HL-60 (cell line): ENCODE results near the gene ITGB2.

Experiments
- DNase-seq, 2 experiments: peaks; one replicate each; pipeline ENCODE4 v3.0.0-alpha.2; 2010 to 2020; ENCODE audit warnings: low read depth in 1 of 2, low spot score in 1 of 2
- H3K27ac ChIP-seq: fragments of 250-450 bp; sonication (Bioruptor Pico); replicated peaks from 2 replicates; pipeline ENCODE4 v1.5.1; 2020; ENCODE audit warnings: mild to moderate bottlenecking, moderate library complexity
- H3K27me3 ChIP-seq: fragments of 250-450 bp; sonication (Bioruptor Pico); 2 replicates; pipeline ENCODE4 v1.5.1; 2021; ENCODE audit warnings: mild to moderate bottlenecking, moderate library complexity; ENCODE audit not compliant: insufficient read depth, poor library complexity, severe bottlenecking
- H3K4me3 ChIP-seq: replicated peaks from 2 replicates; pipeline ENCODE4 v1.5.1; 2011; ENCODE audit warnings: mild to moderate bottlenecking, control low read depth, low read length; ENCODE audit not compliant: insufficient read depth
- GABPA ChIP-seq: IDR thresholded peaks from 2 replicates; pipeline ENCODE4 v1.6.1; 2012; ENCODE audit warnings: low read depth
- POLR2AphosphoS5 ChIP-seq: IDR thresholded peaks from 2 replicates; pipeline ENCODE4 v1.6.1; 2012; ENCODE audit warnings: low read depth
- REST ChIP-seq: IDR thresholded peaks from 2 replicates; pipeline ENCODE4 v1.6.1; 2012; ENCODE audit warnings: low read depth; ENCODE audit not compliant: insufficient replicate concordance
- SPI1 ChIP-seq: IDR thresholded peaks from 2 replicates; pipeline ENCODE4 v1.6.1; 2012; ENCODE audit warnings: low read depth, mild to moderate bottlenecking, borderline replicate concordance
- TF ChIP-seq, protein P1 (sequence below): IDR thresholded peaks from one replicate; pipeline ENCODE4 v1.5.1; 2011; ENCODE audit warnings: low read length, control low read depth, inconsistent platforms; ENCODE audit not compliant: insufficient read depth

ITGB2 gene

GRCh38 chr21:44899768-44900558 lies 20.7 kb downstream of the ITGB2 start:
- no peak for DNase-seq
- H3K4me3 ChIP-seq, result no peak overlapping the region
- H3K27ac ChIP-seq, result no peak overlapping the region
- H3K27me3 ChIP-seq, result no peaks in the 10 kb centered on the region
- TF ChIP-seq SPI1 (no peak), POLR2AphosphoS5 (no peak), REST (no peak), GABPA (no peak)
- TF ChIP-seq, protein P1, sequence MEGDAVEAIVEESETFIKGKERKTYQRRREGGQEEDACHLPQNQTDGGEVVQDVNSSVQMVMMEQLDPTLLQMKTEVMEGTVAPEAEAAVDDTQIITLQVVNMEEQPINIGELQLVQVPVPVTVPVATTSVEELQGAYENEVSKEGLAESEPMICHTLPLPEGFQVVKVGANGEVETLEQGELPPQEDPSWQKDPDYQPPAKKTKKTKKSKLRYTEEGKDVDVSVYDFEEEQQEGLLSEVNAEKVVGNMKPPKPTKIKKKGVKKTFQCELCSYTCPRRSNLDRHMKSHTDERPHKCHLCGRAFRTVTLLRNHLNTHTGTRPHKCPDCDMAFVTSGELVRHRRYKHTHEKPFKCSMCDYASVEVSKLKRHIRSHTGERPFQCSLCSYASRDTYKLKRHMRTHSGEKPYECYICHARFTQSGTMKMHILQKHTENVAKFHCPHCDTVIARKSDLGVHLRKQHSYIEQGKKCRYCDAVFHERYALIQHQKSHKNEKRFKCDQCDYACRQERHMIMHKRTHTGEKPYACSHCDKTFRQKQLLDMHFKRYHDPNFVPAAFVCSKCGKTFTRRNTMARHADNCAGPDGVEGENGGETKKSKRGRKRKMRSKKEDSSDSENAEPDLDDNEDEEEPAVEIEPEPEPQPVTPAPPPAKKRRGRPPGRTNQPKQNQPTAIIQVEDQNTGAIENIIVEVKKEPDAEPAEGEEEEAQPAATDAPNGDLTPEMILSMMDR, result no peak

DNA sequence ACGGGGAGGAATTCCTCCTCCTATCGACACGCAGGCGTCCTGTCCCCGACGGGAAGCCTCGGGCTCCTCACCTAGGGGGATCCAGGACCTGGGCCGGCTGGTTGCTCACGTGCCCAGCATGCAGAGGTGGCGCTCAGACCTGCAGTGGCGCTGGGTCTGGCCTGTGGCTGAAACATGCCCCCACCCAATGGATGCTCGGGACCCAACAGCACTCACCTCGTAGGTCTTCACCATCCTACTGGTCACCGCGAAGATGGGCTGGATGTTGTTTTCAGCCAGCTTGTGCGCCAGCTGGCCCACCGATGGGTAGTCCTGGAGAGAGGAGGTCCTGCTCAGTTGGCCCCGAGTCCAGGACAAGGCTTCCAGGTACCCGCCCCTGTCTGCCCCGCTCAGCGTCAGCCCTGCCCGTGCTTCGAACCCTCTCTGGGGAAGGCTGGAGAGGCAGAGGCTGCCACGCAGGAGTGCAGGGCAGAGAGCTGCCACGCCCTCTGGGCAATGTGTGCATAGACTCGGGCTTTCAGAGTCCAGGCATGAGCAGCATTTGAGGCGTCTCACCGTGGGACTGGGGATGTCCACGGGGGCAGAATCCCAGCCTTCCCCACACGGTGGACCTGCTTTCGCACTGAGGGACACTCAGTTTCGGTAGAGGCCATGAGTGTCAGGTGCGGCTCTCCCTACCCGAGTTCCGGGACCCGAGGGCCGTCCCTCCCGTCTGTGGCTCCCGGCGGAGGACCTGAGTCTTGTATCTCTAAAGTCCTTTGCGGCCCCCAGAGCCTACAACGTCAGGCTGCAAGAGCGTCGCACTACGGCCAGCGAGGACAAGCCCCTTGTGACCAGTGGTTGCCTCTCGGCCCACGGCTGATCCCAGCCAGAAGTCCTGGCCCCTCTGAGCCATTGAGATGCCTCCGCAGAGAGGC lies 21.6 kb downstream of the ITGB2 start:
- no peak for TF ChIP-seq REST
- no peak for TF ChIP-seq GABPA
- TF ChIP-seq SPI1, result no peak
- TF ChIP-seq, protein P1, result no peak
- no peak for TF ChIP-seq POLR2AphosphoS5
- Histone ChIP-seq H3K4me3 (no peak overlapping the region), H3K27ac (no peak overlapping the region), H3K27me3 (no peaks in the 10 kb centered on the region)
- DNase-seq, result no peak

DNA sequence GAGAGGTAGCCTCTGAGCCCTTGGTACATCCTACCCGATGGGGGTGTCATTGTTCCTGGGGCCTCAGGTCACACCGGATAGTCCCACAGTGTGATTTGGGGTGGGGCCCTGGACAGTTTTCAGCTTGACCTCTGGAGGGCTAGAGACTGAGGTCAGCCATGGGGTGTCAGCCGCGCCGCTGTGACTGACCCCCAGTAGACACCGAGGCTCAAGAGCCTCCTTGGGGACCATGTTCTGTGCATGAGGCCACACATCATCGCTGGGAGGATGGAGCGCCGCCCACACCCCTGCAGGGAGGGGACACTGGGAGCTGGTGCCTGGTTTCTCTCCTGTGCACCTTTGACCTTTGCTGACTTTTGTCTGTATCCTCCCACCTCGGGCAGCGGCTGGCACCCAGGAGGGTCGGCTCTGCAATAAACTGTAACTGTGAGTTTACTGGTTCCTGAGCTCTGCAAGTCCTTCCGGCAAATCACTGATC lies 22.6 kb downstream of the ITGB2 start:
- Histone ChIP-seq H3K27ac (no peak overlapping the region), H3K4me3 (no peak overlapping the region), H3K27me3 (no peaks in the 10 kb centered on the region)
- DNase-seq, result no peak
- TF ChIP-seq POLR2AphosphoS5 (no peak), SPI1 (no peak), GABPA (no peak), REST (no peak)
- TF ChIP-seq, protein P1, result no peak
